ENCODE data around the gene ARHGAP26. TPM values are rescaled to one million over a fixed set of nuclear protein-coding genes. Genes with fewer than 3 reads are reported as not detected.

Gene ARHGAP26
- total RNA-seq, 1 experiment from 2014 or later, result 65.5 TPM

DNA sequence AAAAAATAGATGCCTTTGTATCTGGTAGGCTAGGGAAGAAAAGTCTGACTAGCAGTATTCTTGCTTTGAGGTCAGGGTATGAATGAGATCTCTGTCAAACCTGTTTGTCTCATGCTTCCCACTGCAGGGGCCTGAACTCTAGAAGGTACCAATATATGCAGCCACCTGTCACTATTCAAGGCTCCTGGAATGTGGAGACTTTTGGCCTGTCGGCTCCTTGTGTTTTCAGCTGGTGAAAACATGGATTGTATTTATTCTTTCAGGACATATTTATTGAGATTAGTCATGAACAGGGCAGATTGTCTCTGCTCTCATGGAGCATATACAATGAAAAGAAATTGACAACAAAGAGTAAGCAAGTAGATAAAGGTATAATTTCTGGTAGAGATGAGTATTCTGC lies 255.8 kb downstream of the ARHGAP26 start:
- in situ Hi-C loops (cut with HindIII; ENCODE audit: low pct_unique_long_range_greater_than_20kb, low sequenced_read_pairs), result no loop called here
- POLR2A ChIA-PET, result no interaction called here
- no peak for ATAC-seq

DNA sequence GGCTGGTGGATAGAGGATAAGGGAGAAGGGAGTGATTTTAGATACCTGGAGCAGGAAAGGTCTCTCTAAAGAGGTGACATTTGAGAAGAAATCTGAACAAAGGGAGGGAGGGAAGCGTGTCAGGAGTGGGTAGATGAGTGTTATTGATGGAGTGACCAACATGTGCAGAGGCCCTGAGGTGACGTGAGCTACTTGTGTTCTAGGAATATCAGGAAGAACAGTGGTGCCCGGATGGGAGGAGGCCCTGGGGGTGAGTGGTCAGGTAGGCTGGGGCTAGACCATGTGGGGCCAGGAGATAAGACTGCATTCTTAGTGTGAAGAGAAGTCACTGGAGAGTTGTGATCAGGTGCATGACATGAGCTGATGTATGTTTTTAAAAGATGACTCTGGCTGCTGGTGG lies 256.2 kb downstream of the ARHGAP26 start:
- intact Hi-C loops (cut with micrococcal nuclease; ENCODE audit: unreplicated experiment) (no loop called here), in situ Hi-C loops (cut with HindIII; ENCODE audit: low pct_unique_long_range_greater_than_20kb, low sequenced_read_pairs) (no loop called here)
- POLR2A ChIA-PET, result no interaction called here
- DNase-seq (ENCODE audit: low read depth, low spot score) (no peak), ATAC-seq (no peak)
- Histone ChIP-seq H3K4me3 (ENCODE audit: low read depth in 2 of 2, low read length in 2 of 2) (no peak overlapping the region), H3K27ac (ENCODE audit: low read length) (no peak overlapping the region), H3K9me3 (ENCODE audit: control insufficient read depth, insufficient read depth, low read depth, low read length) (no peaks in the 10 kb centered on the region), H3K4me1 (ENCODE audit: control insufficient read depth, insufficient read depth, low read length) (no peaks in the 10 kb centered on the region), H3K27me3 (ENCODE audit: control insufficient read depth, insufficient read depth, low read length) (no peaks in the 10 kb centered on the region), H3K36me3 (ENCODE audit: control insufficient read depth, insufficient read depth, low read length) (no peaks in the 10 kb centered on the region)
- CTCF ChIA-PET, result no interaction called here
- no TSS peak for BruUV-seq (replicated peaks)
- TF ChIP-seq CTCF (IDR thresholded peaks at IDR 0.05) (no peak), SIN3A (IDR thresholded peaks at IDR 0.05; ENCODE audit: borderline replicate concordance, insufficient read depth, low read depth, low read length) (no peak), TCF7L2 (IDR thresholded peaks at IDR 0.05; ENCODE audit: low read depth, low read length) (no peak), POLR2AphosphoS5 (IDR thresholded peaks at IDR 0.05; ENCODE audit: low read depth, low read length) (no peak)
- TF ChIP-seq, protein P1, sequence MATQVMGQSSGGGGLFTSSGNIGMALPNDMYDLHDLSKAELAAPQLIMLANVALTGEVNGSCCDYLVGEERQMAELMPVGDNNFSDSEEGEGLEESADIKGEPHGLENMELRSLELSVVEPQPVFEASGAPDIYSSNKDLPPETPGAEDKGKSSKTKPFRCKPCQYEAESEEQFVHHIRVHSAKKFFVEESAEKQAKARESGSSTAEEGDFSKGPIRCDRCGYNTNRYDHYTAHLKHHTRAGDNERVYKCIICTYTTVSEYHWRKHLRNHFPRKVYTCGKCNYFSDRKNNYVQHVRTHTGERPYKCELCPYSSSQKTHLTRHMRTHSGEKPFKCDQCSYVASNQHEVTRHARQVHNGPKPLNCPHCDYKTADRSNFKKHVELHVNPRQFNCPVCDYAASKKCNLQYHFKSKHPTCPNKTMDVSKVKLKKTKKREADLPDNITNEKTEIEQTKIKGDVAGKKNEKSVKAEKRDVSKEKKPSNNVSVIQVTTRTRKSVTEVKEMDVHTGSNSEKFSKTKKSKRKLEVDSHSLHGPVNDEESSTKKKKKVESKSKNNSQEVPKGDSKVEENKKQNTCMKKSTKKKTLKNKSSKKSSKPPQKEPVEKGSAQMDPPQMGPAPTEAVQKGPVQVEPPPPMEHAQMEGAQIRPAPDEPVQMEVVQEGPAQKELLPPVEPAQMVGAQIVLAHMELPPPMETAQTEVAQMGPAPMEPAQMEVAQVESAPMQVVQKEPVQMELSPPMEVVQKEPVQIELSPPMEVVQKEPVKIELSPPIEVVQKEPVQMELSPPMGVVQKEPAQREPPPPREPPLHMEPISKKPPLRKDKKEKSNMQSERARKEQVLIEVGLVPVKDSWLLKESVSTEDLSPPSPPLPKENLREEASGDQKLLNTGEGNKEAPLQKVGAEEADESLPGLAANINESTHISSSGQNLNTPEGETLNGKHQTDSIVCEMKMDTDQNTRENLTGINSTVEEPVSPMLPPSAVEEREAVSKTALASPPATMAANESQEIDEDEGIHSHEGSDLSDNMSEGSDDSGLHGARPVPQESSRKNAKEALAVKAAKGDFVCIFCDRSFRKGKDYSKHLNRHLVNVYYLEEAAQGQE (IDR thresholded peaks at IDR 0.05; ENCODE audit: insufficient read depth in 1 of 2, low read depth in 2 of 2, low read length in 1 of 2), result no peak

More for the DNA sequence above, 255.8 kb downstream of the ARHGAP26 start:
- no TSS peak for BruUV-seq (replicated peaks)
- Histone ChIP-seq H3K4me3 (ENCODE audit: low read depth in 2 of 2, low read length in 2 of 2) (no peak overlapping the region), H3K9me3 (ENCODE audit: control insufficient read depth, insufficient read depth, low read depth, low read length) (no peaks in the 10 kb centered on the region), H3K27me3 (ENCODE audit: control insufficient read depth, insufficient read depth, low read length) (no peaks in the 10 kb centered on the region), H3K36me3 (ENCODE audit: control insufficient read depth, insufficient read depth, low read length) (no peaks in the 10 kb centered on the region), H3K4me1 (ENCODE audit: control insufficient read depth, insufficient read depth, low read length) (no peaks in the 10 kb centered on the region), H3K27ac (ENCODE audit: low read length) (no peak overlapping the region)
- TF ChIP-seq POLR2AphosphoS5 (IDR thresholded peaks at IDR 0.05; ENCODE audit: low read depth, low read length) (no peak), SIN3A (IDR thresholded peaks at IDR 0.05; ENCODE audit: borderline replicate concordance, insufficient read depth, low read depth, low read length) (no peak), TCF7L2 (IDR thresholded peaks at IDR 0.05; ENCODE audit: low read depth, low read length) (no peak), CTCF (IDR thresholded peaks at IDR 0.05) (no peak)
- TF ChIP-seq, protein P1 (IDR thresholded peaks at IDR 0.05; ENCODE audit: insufficient read depth in 1 of 2, low read depth in 2 of 2, low read length in 1 of 2), result no peak
- intact Hi-C loops (cut with micrococcal nuclease; ENCODE audit: unreplicated experiment), result no loop called here
- CTCF ChIA-PET, result no interaction called here
- DNase-seq (ENCODE audit: low read depth, low spot score), result no peak
